HG02870 (cell line): Measurements from ENCODE around the gene AFMID.
A peak's percentile ranks its signal among the peaks of the same experiment; 100 is the strongest.

Experiments used
- ATAC-seq: cut with Tn5 transposase; IDR thresholded peaks from one replicate; pipeline ENCODE4 v1.9.1; 2021; ENCODE audit warnings: mild to moderate bottlenecking, moderate library complexity; ENCODE audit not compliant: unreplicated experiment

The AFMID gene

DNA sequence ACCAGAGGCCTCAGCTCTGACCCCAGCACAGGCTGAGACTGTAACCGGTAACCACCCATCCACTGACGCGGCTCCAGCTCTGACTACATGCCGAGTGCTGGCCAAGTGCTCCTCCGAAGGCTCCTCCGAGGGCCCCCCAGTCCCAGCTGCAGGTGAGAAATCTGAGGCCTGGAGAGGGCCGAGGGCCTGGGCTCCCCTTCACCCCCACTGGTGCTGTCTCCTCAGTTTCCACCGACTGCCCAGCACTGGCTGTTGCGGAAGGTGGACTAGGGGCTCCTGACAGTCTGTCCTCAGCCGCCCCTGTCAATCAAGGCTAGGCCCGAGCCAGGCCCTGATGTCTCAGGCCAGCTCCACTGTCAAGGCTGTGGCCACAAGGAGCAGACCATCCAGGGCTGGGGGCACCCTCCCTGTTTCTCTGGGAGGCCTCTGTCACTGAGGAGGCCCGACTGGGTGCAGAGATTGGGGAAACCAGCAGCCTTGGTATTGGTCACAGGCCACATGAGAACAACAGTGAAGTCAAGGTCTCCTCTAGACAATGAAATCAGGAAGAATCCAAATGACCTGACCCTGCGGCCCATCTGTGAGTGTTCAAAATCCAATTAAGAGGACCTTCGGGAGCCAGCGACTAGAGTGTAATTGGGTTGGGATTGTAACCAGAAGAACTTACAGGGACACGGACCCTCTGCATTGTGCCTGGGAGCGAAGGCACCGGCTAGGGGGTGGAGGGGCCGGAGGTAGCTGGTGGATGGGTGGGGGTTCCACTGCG is 49.4 kb downstream of the AFMID start:
- ATAC-seq = no peak

- ATAC-seq = no peak
These were observed 50.3 kb downstream of the AFMID start for GRCh38 chr17:78237401-78238012.

GRCh38 chr17:78238823-78239488 is 51.8 kb downstream of the AFMID start:
- ATAC-seq = no peak

- ATAC-seq = no peak
These were observed 52.3 kb downstream of the AFMID start for GRCh38 chr17:78239489-78239931.

DNA sequence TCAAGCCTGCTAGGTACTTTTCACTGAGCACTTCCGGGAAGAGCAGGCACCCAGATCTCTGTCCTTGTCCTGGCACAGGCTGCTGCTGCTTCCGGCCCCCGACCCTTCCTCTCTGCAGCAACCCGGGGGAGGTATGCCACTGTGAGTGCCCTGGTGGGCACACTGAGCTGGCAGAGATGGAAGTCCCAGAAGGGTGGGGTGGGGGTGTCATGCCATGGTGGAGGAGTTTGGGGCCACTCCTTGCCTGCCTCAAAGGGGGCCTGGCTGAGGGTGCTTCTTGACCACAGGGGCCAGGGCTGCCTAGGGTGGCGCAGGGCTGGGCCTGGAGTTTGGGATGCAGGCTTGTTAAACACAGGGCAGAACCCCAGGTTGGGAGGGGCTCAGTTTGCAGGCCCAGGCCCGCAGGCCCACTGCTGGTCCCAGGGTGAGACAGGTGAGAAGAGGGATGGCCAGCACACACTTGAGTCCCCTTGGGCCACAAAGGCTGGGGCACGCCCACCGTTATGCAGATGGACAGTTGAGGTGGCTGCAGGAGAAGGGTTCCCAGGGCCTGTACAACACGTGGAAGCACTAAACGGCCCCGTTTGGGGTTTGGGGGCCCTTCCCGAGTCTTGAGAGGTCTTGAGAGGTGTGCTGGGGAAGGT is 53.0 kb downstream of the AFMID start:
- no peak for ATAC-seq

- no peak for ATAC-seq
These were observed 53.7 kb downstream of the AFMID start for GRCh38 chr17:78240839-78241238.

GRCh38 chr17:78241277-78242023 is 54.3 kb downstream of the AFMID start:
- no peak for ATAC-seq

DNA sequence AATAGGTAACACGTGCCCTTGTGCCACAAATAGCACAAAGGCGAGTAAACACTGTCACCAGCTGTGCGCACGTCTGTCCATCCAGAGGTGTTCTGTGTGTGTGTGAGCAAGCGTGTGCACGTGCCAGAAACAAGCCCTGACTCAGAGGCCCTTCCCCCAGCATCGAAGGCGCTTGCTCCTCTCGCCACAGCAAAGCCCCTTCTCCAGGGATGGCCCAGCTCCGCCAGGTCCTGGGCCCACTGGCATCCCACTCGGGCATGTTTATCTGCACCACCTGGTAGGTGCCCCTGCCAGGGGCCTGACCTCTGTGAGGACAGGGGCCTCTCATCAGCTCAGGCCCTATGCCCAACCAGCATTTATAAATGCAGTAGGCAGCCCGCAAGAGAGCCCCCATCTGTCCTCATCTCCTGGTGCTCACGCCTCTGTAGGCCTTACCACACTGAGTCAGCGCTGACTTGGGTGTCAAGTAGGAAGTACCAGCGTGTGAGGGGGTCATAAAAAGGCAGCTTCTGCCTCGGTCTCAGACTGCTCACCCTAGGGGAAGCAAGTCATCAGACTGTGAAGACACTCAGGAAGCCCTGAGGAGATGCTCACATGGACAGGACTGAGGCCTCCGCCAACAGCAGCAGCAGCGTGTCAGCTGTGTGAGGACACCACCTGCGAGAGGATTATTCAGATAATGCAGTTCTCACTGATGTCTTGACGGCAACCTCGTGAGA is 55.0 kb downstream of the AFMID start:
- no peak for ATAC-seq

DNA sequence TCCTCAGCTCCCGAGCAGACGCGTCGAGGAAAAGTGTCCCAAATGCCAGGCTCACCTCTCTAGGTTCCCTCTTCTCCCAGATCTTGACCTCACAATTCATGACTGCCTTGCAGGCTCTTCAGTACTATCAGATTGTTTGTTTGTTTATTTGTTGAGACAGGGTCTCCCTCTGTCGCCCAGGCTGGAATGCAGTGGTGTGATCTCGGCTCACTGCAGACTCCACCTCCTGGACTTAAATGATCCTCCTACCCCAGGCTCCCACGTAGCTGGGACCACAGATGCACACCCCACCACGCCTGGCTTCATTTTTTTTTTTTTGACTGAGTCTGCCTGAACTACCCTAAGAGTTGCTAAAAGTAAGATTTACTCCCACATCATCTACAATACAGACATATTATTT is 60.1 kb downstream of the AFMID start:
- no peak for ATAC-seq

- no peak for ATAC-seq
These were observed 61.1 kb downstream of the AFMID start for GRCh38 chr17:78248051-78248914.

DNA sequence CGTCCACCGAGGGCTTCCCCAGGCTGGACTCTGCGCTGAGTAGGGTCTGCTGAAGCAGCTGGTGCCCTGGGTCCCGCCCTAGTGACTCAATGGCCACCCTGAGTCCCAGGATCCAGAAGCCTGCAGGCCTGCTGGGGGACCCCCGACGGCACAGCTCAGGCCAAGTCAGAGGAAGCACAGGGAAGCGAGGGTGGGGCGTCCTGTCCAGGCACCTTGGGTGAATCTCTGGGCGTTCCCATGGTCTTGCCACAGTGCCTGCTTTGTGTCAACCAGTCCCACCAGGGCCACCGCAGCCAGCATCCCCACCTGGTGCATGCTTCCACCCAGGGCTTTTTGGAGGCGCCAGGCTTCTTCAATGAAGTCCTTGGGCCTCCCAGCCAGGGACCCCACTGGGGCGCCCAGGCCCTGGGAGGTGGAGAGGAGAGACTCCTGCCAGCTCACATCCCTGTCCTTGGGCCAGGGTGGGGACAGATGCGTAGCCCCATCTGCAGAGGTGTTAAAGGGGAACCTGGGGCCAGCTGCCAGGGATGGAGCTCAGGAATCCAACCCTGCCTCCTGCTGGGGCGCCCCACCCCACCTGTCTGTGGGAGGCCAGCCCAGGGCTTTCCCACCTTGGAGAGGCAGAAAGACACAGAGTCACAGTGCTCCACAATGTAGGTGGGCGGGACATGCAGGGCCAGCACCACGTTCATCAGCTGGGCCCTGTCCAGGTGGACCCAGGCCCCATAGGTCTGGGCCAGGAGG is 62.1 kb downstream of the AFMID start:
- no peak for ATAC-seq

- no peak for ATAC-seq
These were observed 63.0 kb downstream of the AFMID start for GRCh38 chr17:78249818-78250806.

DNA sequence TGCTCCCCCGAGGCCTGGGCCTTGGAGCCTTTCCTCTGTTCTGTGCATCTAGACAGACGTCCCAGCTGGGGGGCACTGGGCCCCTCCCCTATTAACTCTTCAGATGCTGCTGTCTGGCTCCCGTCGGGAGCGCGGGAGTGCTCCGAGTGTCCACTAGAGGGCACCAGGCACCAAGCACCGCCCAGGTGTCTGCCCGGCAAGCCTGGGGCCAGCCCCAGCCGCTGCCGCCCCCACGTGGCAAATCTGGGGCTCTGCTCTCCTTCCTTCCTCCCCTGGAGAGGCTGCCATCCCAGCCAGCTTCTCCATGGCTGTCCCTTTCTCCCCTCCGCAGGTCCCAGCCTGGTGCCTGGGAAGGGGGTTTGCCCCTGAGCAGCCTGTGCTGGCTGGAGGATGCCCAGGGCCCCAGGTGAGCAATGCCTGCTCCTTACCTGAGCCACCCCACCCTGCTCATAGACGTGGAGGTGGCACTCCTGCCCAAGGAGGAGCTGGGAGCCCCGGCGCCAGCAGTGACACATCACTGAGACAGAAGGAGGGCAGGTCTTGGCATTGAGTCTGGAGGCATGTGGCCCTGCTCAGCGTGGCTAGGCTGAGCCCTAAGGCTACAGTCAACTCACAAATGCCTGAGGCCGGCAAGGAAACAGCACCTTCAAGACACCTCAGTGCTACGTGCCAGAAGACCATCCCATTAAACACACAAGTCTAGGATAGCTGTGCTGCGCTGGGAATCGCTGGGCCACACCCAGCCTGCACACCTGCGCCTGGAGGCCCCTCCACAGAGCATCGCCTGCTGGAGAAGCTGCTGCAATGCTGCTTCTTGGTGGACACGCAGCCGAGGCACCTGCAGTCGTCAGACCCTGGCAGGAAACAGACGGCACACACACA is 64.0 kb downstream of the AFMID start:
- peak; percentile 58 for ATAC-seq

GRCh38 chr17:78251773-78252103 is 64.6 kb downstream of the AFMID start:
- no peak for ATAC-seq

GRCh38 chr17:78252111-78252634 is 65.0 kb downstream of the AFMID start:
- no peak for ATAC-seq
